ENCODE data around the gene SMG7.

The SMG7 gene

DNA sequence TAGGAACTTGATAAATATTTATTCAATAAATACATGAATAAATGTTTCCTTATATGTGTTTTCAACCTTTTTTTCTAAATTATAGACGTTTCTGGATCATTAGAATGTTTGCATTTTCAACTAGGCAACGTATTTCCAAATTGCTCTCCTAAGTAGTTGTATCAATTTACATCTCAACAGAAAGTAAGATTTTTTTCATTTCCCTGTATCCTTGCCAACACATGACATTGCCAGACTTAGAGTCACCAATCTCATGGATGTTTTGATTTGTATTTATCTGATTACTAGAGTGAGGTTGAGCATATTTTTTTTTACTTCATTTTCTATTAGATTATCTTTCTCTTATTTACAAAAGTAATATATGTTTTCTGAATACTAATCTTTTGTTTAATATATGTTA lies 22.2 kb upstream of the SMG7 start:
- peak; percentile 13 for DNase-seq (ENCODE audit: low read depth)
- TF ChIP-seq, protein P1, sequence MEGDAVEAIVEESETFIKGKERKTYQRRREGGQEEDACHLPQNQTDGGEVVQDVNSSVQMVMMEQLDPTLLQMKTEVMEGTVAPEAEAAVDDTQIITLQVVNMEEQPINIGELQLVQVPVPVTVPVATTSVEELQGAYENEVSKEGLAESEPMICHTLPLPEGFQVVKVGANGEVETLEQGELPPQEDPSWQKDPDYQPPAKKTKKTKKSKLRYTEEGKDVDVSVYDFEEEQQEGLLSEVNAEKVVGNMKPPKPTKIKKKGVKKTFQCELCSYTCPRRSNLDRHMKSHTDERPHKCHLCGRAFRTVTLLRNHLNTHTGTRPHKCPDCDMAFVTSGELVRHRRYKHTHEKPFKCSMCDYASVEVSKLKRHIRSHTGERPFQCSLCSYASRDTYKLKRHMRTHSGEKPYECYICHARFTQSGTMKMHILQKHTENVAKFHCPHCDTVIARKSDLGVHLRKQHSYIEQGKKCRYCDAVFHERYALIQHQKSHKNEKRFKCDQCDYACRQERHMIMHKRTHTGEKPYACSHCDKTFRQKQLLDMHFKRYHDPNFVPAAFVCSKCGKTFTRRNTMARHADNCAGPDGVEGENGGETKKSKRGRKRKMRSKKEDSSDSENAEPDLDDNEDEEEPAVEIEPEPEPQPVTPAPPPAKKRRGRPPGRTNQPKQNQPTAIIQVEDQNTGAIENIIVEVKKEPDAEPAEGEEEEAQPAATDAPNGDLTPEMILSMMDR (conservative IDR thresholded peaks at IDR 0.05; ENCODE audit: low read depth, low read length): no peak
- H3K4me3 ChIP-seq (ENCODE audit: low read depth, low read length): no peak overlapping the region

DNA sequence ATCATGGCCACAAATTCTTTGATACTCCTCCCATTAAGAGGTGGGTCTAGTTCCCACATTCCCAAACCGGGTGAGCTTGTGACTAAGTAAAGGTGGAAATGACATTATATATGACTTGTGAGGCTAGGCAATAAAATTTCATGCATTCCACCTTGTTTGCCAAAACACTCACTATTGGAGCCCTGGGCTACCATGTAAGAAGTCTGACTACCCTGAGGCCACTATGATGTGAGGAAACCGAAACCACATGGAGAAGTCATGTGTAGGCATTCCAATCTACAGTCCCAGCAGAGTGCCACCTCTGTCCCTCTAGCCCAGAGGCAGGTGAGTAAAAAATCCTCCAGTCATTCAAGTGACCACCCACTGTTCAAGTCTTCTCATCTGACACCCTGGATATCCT lies 17.9 kb upstream of the SMG7 start:
- no peak for DNase-seq (ENCODE audit: low read depth)
- TF ChIP-seq, protein P1 (conservative IDR thresholded peaks at IDR 0.05; ENCODE audit: low read depth, low read length): no peak
- no peak overlapping the region for H3K4me3 ChIP-seq (ENCODE audit: low read depth, low read length)

DNA sequence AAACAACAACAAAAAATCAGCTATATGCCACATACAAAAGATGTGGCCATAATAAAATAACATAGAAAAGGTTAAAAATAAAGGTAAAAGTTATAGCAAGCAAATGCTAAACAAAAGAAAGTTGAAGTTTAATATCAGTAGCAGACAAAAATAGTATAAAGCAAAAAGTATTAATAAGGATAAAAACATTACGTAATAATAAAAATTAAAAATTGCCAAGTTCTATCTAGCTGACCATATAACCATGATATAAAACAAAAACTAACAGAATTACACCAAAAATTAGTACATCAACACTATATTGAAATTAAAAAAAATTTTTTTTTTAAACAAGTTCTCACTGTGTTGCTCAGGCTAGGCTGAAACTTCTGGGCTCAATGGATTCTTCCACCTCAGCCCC lies 15.5 kb upstream of the SMG7 start:
- TF ChIP-seq, protein P1 (conservative IDR thresholded peaks at IDR 0.05; ENCODE audit: low read depth, low read length): no peak
- H3K4me3 ChIP-seq (ENCODE audit: low read depth, low read length): no peak overlapping the region
- no peak for DNase-seq (ENCODE audit: low read depth)

DNA sequence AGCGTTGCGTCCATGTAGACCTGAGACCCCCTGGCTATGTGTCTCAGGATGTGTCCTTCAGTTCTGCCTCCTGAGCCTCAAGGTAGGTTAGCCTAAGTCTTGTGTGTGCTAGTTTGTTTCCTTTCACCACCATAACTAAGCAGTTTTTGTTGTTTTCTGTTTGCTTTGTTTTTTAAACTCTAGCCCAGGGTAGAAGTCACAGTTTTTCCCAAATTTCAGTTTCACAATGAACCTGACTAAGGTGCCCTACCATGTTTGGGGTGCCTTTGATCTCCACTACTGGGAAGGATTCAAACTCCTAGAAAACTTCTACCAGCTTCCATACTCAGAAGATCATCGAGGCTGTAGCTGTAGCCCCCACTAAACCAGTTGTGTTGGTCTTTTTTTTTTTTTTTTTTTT lies 14.8 kb upstream of the SMG7 start:
- no peak for DNase-seq (ENCODE audit: low read depth)
- H3K4me3 ChIP-seq (ENCODE audit: low read depth, low read length): no peak overlapping the region
- TF ChIP-seq, protein P1 (conservative IDR thresholded peaks at IDR 0.05; ENCODE audit: low read depth, low read length): no peak

DNA sequence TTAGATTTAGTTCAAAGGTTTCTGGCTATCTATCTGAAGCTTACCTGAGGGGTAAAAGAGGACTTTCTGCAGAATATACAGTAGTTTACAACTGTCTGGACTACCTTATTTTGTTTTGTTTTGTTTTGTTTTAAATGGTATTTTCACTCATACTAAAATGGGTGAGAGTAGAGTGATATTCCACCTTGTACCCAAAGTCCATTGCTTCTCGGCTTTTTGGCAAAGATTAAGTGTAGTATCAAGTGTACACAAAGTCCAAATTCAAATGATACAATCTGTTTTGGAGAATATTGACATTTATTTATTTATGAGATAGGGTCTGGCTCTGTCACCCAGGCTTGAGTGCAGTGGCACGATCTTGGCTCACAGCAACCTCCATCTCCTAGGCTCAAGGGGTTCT lies 11.7 kb upstream of the SMG7 start:
- no peak for DNase-seq (ENCODE audit: low read depth)
- TF ChIP-seq, protein P1 (conservative IDR thresholded peaks at IDR 0.05; ENCODE audit: low read depth, low read length): no peak
- no peak overlapping the region for H3K4me3 ChIP-seq (ENCODE audit: low read depth, low read length)

DNA sequence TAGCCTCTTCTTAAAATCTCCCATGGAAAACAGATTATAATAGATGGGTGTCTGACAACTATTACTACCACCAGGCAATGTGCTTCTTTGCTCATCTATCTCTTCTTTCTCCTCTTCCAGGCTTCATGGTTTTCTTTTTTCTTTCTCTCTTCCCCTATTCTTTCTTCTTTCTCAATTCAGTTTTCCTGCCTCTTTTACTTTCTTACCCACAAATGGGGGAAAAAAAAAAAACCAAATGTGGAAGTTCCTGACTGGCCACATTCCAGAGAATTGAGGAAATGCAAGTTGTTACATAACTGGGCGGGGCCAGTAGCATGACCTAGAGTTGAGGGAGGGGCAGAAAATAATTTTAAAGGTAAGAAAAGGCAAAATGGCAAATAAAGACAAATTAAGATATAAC lies 10.9 kb upstream of the SMG7 start:
- DNase-seq (ENCODE audit: low read depth): peak; percentile 17
- TF ChIP-seq, protein P1 (conservative IDR thresholded peaks at IDR 0.05; ENCODE audit: low read depth, low read length): no peak
- H3K4me3 ChIP-seq (ENCODE audit: low read depth, low read length): no peak overlapping the region

DNA sequence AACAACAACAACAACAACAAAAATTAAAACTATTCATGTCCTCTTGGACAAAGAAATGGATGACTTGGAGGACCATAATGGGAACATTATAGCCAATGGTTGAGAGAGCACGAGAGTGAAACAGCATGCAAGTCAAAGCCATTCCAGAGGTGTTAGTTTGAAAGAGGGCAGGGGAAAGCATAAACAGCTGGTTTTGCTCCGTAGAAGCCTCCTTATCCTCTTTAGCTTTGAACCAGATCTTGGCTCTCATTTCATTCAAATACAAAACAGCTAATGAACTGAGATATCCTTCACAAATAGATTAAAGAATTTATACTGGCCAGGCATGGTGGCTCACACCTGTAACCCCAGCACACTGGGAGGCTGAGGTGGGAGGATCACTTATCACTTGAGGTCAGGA lies 8.7 kb upstream of the SMG7 start:
- no peak for DNase-seq (ENCODE audit: low read depth)
- TF ChIP-seq, protein P1 (conservative IDR thresholded peaks at IDR 0.05; ENCODE audit: low read depth, low read length): no peak
- no peak overlapping the region for H3K4me3 ChIP-seq (ENCODE audit: low read depth, low read length)

Data from choroid plexus epithelial cell (primary cell).